ENCODE data around the gene WARS2.

The WARS2 gene

GRCh38 chr1:119015547-119015946 is 124.9 kb downstream of the WARS2 start:
- no peak overlapping the region for H3K4me3 ChIP-seq (ENCODE audit: low read depth, low read length)
- TF ChIP-seq CTCF (IDR thresholded peaks at IDR 0.05; ENCODE audit: low read depth, low read length, missing control alignments), result no peak
- no peak for DNase-seq (ENCODE audit: low read depth)

GRCh38 chr1:119012383-119012782 is 128.1 kb downstream of the WARS2 start:
- DNase-seq (ENCODE audit: low read depth), result no peak
- no peak for TF ChIP-seq CTCF (IDR thresholded peaks at IDR 0.05; ENCODE audit: low read depth, low read length, missing control alignments)

GRCh38 chr1:119011706-119012105 is 128.7 kb downstream of the WARS2 start:
- no peak for DNase-seq (ENCODE audit: low read depth)
- H3K4me3 ChIP-seq (ENCODE audit: low read depth, low read length), result no peak overlapping the region
- no peak for TF ChIP-seq CTCF (IDR thresholded peaks at IDR 0.05; ENCODE audit: low read depth, low read length, missing control alignments)

More at GRCh38 chr1:119012383-119012782, 128.1 kb downstream of the WARS2 start:
- no peak overlapping the region for H3K4me3 ChIP-seq (ENCODE audit: low read depth, low read length)

- no peak overlapping the region for H3K4me3 ChIP-seq (ENCODE audit: low read depth, low read length)
- DNase-seq (ENCODE audit: low read depth), result no peak
- no peak for TF ChIP-seq CTCF (IDR thresholded peaks at IDR 0.05; ENCODE audit: low read depth, low read length, missing control alignments)
Observed at GRCh38 chr1:119011116-119011515, 129.3 kb downstream of the WARS2 start.

GRCh38 chr1:119010201-119010600 is 130.3 kb downstream of the WARS2 start:
- no peak overlapping the region for H3K4me3 ChIP-seq (ENCODE audit: low read depth, low read length)
- no peak for TF ChIP-seq CTCF (IDR thresholded peaks at IDR 0.05; ENCODE audit: low read depth, low read length, missing control alignments)
- no peak for DNase-seq (ENCODE audit: low read depth)

GRCh38 chr1:119009312-119009655 is 131.2 kb downstream of the WARS2 start:
- DNase-seq (ENCODE audit: low read depth), result no peak
- no peak for TF ChIP-seq CTCF (IDR thresholded peaks at IDR 0.05; ENCODE audit: low read depth, low read length, missing control alignments)
- H3K4me3 ChIP-seq (ENCODE audit: low read depth, low read length), result no peak overlapping the region

GRCh38 chr1:119008483-119009311 is 131.8 kb downstream of the WARS2 start:
- no peak for DNase-seq (ENCODE audit: low read depth)
- TF ChIP-seq CTCF (IDR thresholded peaks at IDR 0.05; ENCODE audit: low read depth, low read length, missing control alignments), result peak; percentile 46
- no peak overlapping the region for H3K4me3 ChIP-seq (ENCODE audit: low read depth, low read length)

Data from GM12864 (cell line).